OCI-LY7 (cell line): ENCODE results near the gene LAMA3.

Source experiments
- EZH2phosphoT487 ChIP-seq: fragments of 200-600 bp; sonication (generic); IDR thresholded peaks from 2 replicates; pipeline ENCODE4 v1.6.1; 2018; ENCODE audit warnings: low read depth, borderline replicate concordance, mild to moderate bottlenecking, mixed run types, antibody characterized with exemption, low read length, moderate library complexity, mixed read lengths
- TF ChIP-seq, protein P1 (sequence below): fragments of 200-600 bp; sonication (generic); conservative IDR thresholded peaks from 2 replicates; pipeline ENCODE4 v1.5.1; 2014; ENCODE audit warnings: mild to moderate bottlenecking, antibody characterized with exemption, low read length, moderate library complexity, mixed read lengths

DNA sequence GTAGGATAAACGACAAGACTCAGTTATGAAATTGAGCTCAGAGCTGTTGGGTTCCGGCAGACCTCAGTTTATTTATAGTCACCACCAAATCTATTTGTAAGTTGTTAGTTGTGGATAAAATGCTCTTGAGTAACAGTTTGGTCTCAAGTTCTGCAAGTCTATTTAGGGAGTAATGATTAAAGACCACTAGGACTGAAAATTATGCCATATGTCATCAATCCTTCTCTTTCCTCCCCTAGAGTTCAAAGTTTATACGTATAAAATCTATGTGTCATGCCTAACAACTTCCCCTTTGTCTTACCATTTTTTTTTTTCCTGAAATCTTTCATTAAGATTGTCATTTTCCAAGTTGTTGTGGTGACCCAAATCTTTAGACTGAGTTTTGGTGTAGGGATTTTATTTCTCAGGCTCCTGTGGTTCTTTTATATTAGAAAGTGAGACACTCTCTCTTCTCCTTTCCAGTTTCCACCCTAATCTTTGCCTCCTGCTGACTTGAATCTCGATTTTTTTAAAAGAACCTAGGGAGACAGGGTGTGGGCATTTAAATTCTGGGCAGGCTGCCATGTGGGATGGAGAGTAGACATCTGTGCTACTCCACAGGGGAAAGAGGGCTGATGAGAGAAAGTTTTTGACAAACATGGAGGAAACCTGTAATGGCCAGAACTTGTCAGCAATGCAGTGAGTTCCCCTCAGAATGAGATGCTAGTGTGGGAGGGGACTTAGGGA, 51.0 kb downstream of the LAMA3 start:
- TF ChIP-seq, protein P1, sequence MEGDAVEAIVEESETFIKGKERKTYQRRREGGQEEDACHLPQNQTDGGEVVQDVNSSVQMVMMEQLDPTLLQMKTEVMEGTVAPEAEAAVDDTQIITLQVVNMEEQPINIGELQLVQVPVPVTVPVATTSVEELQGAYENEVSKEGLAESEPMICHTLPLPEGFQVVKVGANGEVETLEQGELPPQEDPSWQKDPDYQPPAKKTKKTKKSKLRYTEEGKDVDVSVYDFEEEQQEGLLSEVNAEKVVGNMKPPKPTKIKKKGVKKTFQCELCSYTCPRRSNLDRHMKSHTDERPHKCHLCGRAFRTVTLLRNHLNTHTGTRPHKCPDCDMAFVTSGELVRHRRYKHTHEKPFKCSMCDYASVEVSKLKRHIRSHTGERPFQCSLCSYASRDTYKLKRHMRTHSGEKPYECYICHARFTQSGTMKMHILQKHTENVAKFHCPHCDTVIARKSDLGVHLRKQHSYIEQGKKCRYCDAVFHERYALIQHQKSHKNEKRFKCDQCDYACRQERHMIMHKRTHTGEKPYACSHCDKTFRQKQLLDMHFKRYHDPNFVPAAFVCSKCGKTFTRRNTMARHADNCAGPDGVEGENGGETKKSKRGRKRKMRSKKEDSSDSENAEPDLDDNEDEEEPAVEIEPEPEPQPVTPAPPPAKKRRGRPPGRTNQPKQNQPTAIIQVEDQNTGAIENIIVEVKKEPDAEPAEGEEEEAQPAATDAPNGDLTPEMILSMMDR, result no peak
- no peak for TF ChIP-seq EZH2phosphoT487
